SH-SY5Y (cell line): ENCODE data around the gene PKDREJ.

ENCODE experiments used
- GATA2 ChIP-seq: IDR thresholded peaks from 2 replicates; pipeline ENCODE4 v1.6.1; 2011; ENCODE audit warnings: mild to moderate bottlenecking, low read depth, low read length
- GATA3 ChIP-seq: IDR thresholded peaks from 2 replicates; pipeline ENCODE4 v1.6.1; 2011; ENCODE audit warnings: low read depth, mild to moderate bottlenecking, low read length, moderate library complexity

GRCh38 chr22:46260038-46260437 lies 3.1 kb downstream of the PKDREJ start:
- no peak for TF ChIP-seq GATA2
- no peak for TF ChIP-seq GATA3
